Neuronal stem cell (in vitro differentiated cells): ENCODE measurements around the gene CHMP1B.

Experiments
- DNase-seq: peaks from one replicate; pipeline ENCODE4 v3.0.0-alpha.2; 2013; ENCODE audit warnings: low spot score
- H2AFZ ChIP-seq: one replicate; pipeline ENCODE4 v1.6.1; 2013; ENCODE audit warnings: mild to moderate bottlenecking, low read length, inconsistent platforms
- H2AK5ac ChIP-seq: 2 replicates; pipeline ENCODE4 v1.6.1; 2013; ENCODE audit warnings: low read depth, mild to moderate bottlenecking, inconsistent platforms, low read length, moderate library complexity, mixed read lengths
- H2BK120ac ChIP-seq: 2 replicates; pipeline ENCODE4 v1.6.1; 2013; ENCODE audit warnings: low read depth, mild to moderate bottlenecking, inconsistent platforms, low read length, moderate library complexity, mixed read lengths
- H2BK12ac ChIP-seq: one replicate; pipeline ENCODE4 v1.6.1; 2013; ENCODE audit warnings: low read length, inconsistent platforms
- H2BK15ac ChIP-seq: 2 replicates; pipeline ENCODE4 v1.6.1; 2013; ENCODE audit warnings: mild to moderate bottlenecking, low read length, inconsistent platforms, mixed read lengths
- H2BK5ac ChIP-seq: one replicate; pipeline ENCODE4 v1.6.1; 2013; ENCODE audit warnings: inconsistent platforms, mild to moderate bottlenecking, low read length, moderate library complexity
- H3K14ac ChIP-seq: one replicate; pipeline ENCODE4 v1.6.1; 2013; ENCODE audit warnings: low read length, inconsistent platforms
- H3K18ac ChIP-seq: 2 replicates; pipeline ENCODE4 v1.6.1; 2013; ENCODE audit warnings: low read length, inconsistent platforms
- H3K23ac ChIP-seq: 2 replicates; pipeline ENCODE4 v1.6.1; 2013; ENCODE audit warnings: low read depth, mild to moderate bottlenecking, mixed read lengths, low read length, inconsistent platforms; ENCODE audit not compliant: poor library complexity
- H3K27ac ChIP-seq: replicated peaks from 3 replicates; pipeline ENCODE4 v1.5.1; 2013; ENCODE audit warnings: low read length, inconsistent platforms
- H3K27me3 ChIP-seq, 3 experiments: 2 replicates each; pipeline ENCODE4 v1.6.1; 2013; ENCODE audit warnings: low read length in 3 of 3, mild to moderate bottlenecking in 2 of 3, inconsistent platforms in 1 of 3, low read depth in 1 of 3, mixed read lengths in 1 of 3, moderate library complexity in 1 of 3; ENCODE audit not compliant: control insufficient read depth in 3 of 3, insufficient read depth in 3 of 3
- H3K36me3 ChIP-seq, 2 donors: replicated peaks in 1 of 2; 2 replicates each; pipeline ENCODE4 v1.6.1; 2013; ENCODE audit warnings: low read length in 2 of 2; ENCODE audit not compliant: control insufficient read depth in 2 of 2, insufficient read depth in 2 of 2
- H3K4ac ChIP-seq: 2 replicates; pipeline ENCODE4 v1.6.1; 2013; ENCODE audit warnings: inconsistent platforms, mild to moderate bottlenecking, low read length, moderate library complexity
- H3K4me1 ChIP-seq, 2 donors: 1 replicate in 1 of 2; 2 replicates in 1 of 2; pipeline ENCODE4 v1.6.1; 2013; ENCODE audit warnings: low read length in 2 of 2, low read depth in 1 of 2; ENCODE audit not compliant: control insufficient read depth in 2 of 2, insufficient read depth in 1 of 2
- H3K4me2 ChIP-seq: one replicate; pipeline ENCODE4 v1.6.1; 2013; ENCODE audit warnings: mild to moderate bottlenecking, low read length, inconsistent platforms; ENCODE audit not compliant: insufficient read depth, poor library complexity, severe bottlenecking
- H3K4me3 ChIP-seq, 2 donors: 2 replicates each; pipeline ENCODE4 v1.5.1; 2013; ENCODE audit warnings: low read length in 2 of 2, mild to moderate bottlenecking in 2 of 2, inconsistent platforms in 1 of 2, moderate library complexity in 1 of 2
- H3K79me1 ChIP-seq: one replicate; pipeline ENCODE4 v1.6.1; 2013; ENCODE audit warnings: low read depth, mild to moderate bottlenecking, inconsistent platforms, low read length, moderate library complexity
- H3K9ac ChIP-seq: one replicate; pipeline ENCODE4 v1.6.1; 2013; ENCODE audit warnings: mild to moderate bottlenecking, low read depth, low read length, inconsistent platforms; ENCODE audit not compliant: poor library complexity
- H3K9me3 ChIP-seq, 2 donors: replicated peaks in 1 of 2; 2 replicates each; pipeline versions ENCODE3 to v1.6.1; 2013; ENCODE audit warnings: low read length in 2 of 2, mild to moderate bottlenecking in 2 of 2, inconsistent platforms in 1 of 2, low read depth in 1 of 2, mixed read lengths in 1 of 2, moderate library complexity in 1 of 2; ENCODE audit not compliant: control insufficient read depth in 2 of 2, insufficient read depth in 1 of 2
- H4K8ac ChIP-seq: one replicate; pipeline ENCODE4 v1.6.1; 2013; ENCODE audit warnings: low read depth, mild to moderate bottlenecking, inconsistent platforms, low read length, moderate library complexity
- H4K91ac ChIP-seq: one replicate; pipeline ENCODE4 v1.6.1; 2013; ENCODE audit warnings: low read length, low read depth, mild to moderate bottlenecking, inconsistent platforms; ENCODE audit not compliant: poor library complexity
- WGBS, 2 donors: extraction: QIAGEN DNeasy Blood & Tissue Kit; methylation state at CpG; one replicate each; pipeline ENCODE4 v1.1.7; 2013; ENCODE audit warnings: missing lambda C conversion rate in 2 of 2, mixed read lengths in 1 of 2; ENCODE audit not compliant: insufficient read length in 2 of 2, insufficient replicate concordance in 1 of 2; ENCODE audit errors: extremely low coverage in 2 of 2; 5-methylcytosine and 5-hydroxymethylcytosine counted together

Gene CHMP1B

GRCh38 chr18:11844436-11844835 is 6.8 kb upstream of the CHMP1B start:
- WGBS, 2 donors: no CpG with 5 or more reads among the region's 6 CpGs
- H4K8ac ChIP-seq: no peak overlapping the region
- no peak overlapping the region for H3K14ac ChIP-seq
- H3K79me1 ChIP-seq: no peaks in the 10 kb centered on the region
- H2BK12ac ChIP-seq: no peak overlapping the region
- H4K91ac ChIP-seq: no peak overlapping the region
- peaks cover 3 to 14% of the 10 kb centered on the region in 2 donors for H3K4me1 ChIP-seq
- no peak overlapping the region for H2AK5ac ChIP-seq
- DNase-seq: no peak
- no peak overlapping the region for H2AFZ ChIP-seq
- H2BK5ac ChIP-seq: no peak overlapping the region
- no peak overlapping the region for H2BK15ac ChIP-seq
- H3K18ac ChIP-seq: no peak overlapping the region
- no peaks in the 10 kb centered on the region for H3K9me3 ChIP-seq
- H3K23ac ChIP-seq: no peak overlapping the region
- no peak overlapping the region for H3K4me3 ChIP-seq
- no peak overlapping the region for H3K27ac ChIP-seq
- no peaks in the 10 kb centered on the region for H3K36me3 ChIP-seq
- no peak overlapping the region for H3K4me2 ChIP-seq
- H2BK120ac ChIP-seq: no peak overlapping the region
- no peaks in the 10 kb centered on the region for H3K27me3 ChIP-seq
- no peak overlapping the region for H3K9ac ChIP-seq
- no peak overlapping the region for H3K4ac ChIP-seq

DNA sequence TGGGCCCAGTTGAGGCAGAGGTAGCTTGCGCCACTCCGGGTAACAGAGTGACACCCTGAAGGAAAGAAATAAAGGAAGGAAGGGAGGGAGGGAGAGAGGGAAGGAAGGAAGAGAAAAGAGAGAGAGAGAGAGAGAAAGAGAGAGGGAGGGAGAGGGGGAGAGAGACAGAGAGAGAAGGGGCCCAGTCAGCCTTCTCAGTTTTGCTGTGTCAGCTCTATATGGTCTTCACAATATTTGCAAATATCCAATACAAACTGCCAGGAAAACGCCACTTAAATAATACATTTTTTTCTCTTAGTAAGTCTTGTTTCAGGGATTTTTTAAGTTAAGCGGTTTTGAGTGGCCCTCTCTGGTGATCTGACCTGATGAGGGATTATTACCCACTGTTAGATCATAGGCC is 5.6 kb upstream of the CHMP1B start:
- no CpG with 5 or more reads among the region's 4 CpGs for WGBS, 2 donors
- no peak overlapping the region for H4K91ac ChIP-seq
- no peak overlapping the region for H2AFZ ChIP-seq
- no peak overlapping the region for H2AK5ac ChIP-seq
- H3K9ac ChIP-seq: no peak overlapping the region
- no peaks in the 10 kb centered on the region for H3K27me3 ChIP-seq
- H3K9me3 ChIP-seq: no peaks in the 10 kb centered on the region
- no peak overlapping the region for H2BK120ac ChIP-seq
- no peak overlapping the region for H3K18ac ChIP-seq
- H2BK15ac ChIP-seq: no peak overlapping the region
- H2BK12ac ChIP-seq: no peak overlapping the region
- no peak overlapping the region for H3K27ac ChIP-seq
- H3K79me1 ChIP-seq: no peaks in the 10 kb centered on the region
- no peak overlapping the region for H2BK5ac ChIP-seq
- no peaks in the 10 kb centered on the region for H3K36me3 ChIP-seq
- H3K4ac ChIP-seq: no peak overlapping the region
- H3K4me2 ChIP-seq: no peak overlapping the region
- H3K23ac ChIP-seq: no peak overlapping the region
- H3K4me3 ChIP-seq: no peak overlapping the region
- H3K14ac ChIP-seq: no peak overlapping the region
- no peak for DNase-seq
- peaks cover 3 to 13% of the 10 kb centered on the region in 2 donors for H3K4me1 ChIP-seq
- no peak overlapping the region for H4K8ac ChIP-seq

DNA sequence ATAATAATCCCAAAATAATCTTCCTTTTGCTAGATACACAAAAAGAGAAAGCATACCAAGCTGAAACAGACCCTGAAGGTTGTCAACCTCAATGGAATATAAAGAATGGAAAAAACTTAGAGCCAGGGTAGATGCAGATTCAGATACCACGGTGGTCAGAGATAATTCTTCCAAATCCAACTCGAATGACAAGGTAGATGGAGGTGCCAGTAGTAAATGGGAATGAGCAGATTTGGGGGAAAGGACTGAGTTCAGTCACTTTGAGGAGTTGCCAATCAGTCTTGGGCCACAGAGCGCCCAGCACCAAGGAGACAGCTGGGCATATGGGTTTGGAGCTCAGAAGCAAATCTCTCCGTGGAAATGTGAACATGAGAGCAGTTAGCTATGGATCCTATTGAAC is 3.4 kb upstream of the CHMP1B start:
- Histone ChIP-seq H4K8ac (no peak overlapping the region), H2BK15ac (no peak overlapping the region), H3K23ac (no peak overlapping the region), H4K91ac (no peak overlapping the region), H3K4me2 (no peak overlapping the region), H3K27me3 (no peaks in the 10 kb centered on the region), H3K9me3 (no peaks in the 10 kb centered on the region), H2BK12ac (no peak overlapping the region), H3K9ac (no peak overlapping the region), H2BK5ac (no peak overlapping the region), H2AFZ (no peak overlapping the region), H3K79me1 (peaks cover 7% of the 10 kb centered on the region), H3K27ac (no peak overlapping the region), H3K4me1 (peaks cover 3 to 11% of the 10 kb centered on the region in 2 donors), H3K18ac (no peak overlapping the region), H3K36me3 (no peaks in the 10 kb centered on the region), H2BK120ac (no peak overlapping the region), H2AK5ac (no peak overlapping the region), H3K4me3 (no peak overlapping the region), H3K14ac (no peak overlapping the region), H3K4ac (no peak overlapping the region)
- no CpG with 5 or more reads among the region's 4 CpGs for WGBS, 2 donors
- no peak for DNase-seq

DNA sequence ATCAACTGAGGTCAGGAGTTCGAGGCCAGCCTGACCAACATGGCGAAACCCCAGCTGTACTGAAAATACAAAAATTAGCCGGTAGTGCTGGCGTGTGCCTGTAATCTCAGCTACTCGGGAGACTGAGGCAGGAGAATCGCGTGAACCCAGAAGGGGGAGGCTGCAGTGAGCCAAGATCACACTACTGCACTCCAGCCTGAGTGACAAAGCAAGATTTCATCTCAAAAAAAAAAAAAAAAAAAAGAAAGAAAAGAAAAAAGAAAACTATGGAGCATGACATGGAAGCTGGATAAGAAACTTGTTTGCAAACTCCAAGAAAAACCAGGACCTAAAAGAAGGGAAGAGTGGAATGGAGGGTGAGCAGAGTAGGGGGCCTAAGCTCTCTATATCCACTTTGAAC is 1.9 kb upstream of the CHMP1B start:
- H2BK5ac ChIP-seq: no peak overlapping the region
- peaks cover 7% of the 10 kb centered on the region for H3K79me1 ChIP-seq
- no peak overlapping the region for H4K8ac ChIP-seq
- H3K27me3 ChIP-seq: no peaks in the 10 kb centered on the region
- H3K4ac ChIP-seq: no peak overlapping the region
- no peak overlapping the region for H3K9ac ChIP-seq
- H2BK15ac ChIP-seq: no peak overlapping the region
- no peak overlapping the region for H3K23ac ChIP-seq
- no peak overlapping the region for H3K4me3 ChIP-seq
- no peak overlapping the region for H2BK12ac ChIP-seq
- H3K9me3 ChIP-seq: no peaks in the 10 kb centered on the region
- DNase-seq: no peak
- H2BK120ac ChIP-seq: no peak overlapping the region
- H3K4me2 ChIP-seq: no peak overlapping the region
- peaks cover 0 to 4% of the 10 kb centered on the region in 2 donors for H3K36me3 ChIP-seq
- no peak overlapping the region for H2AK5ac ChIP-seq
- peaks cover 5 to 11% of the 10 kb centered on the region in 2 donors for H3K4me1 ChIP-seq
- H4K91ac ChIP-seq: no peak overlapping the region
- H3K14ac ChIP-seq: no peak overlapping the region
- no CpG with 5 or more reads among the region's 7 CpGs for WGBS, 2 donors
- H2AFZ ChIP-seq: peak overlapping the region; percentile 86
- no peak overlapping the region for H3K18ac ChIP-seq
- no peak overlapping the region for H3K27ac ChIP-seq
